ENCODE data around the gene ACP4. TPM values are rescaled to one million over a fixed set of nuclear protein-coding genes. Genes with fewer than 3 reads are reported as not detected.

ACP4 gene
- total RNA-seq, 2 donors from 2014 or later: not detected

- 95 to 100% methylated on average over 2 to 3 of the region's 3 CpGs for WGBS, 2 experiments (ENCODE audit: insufficient coverage in 1 of 2, insufficient read length in 1 of 2)
- H3K36me3 ChIP-seq (ENCODE audit: control insufficient read depth, insufficient read depth, low read length): peaks cover 64% of the 10 kb centered on the region
- no peaks in the 10 kb centered on the region for H3K9me3 ChIP-seq (ENCODE audit: control insufficient read depth, low read length)
- Mint-ChIP-seq H3K4me3 (no peak overlapping the region), H3K4me1 (peaks cover 11% of the 10 kb centered on the region), H3K27me3 (ENCODE audit: insufficient read depth) (no peaks in the 10 kb centered on the region), H3K36me3 (ENCODE audit: low read depth) (peaks cover 45% of the 10 kb centered on the region), H3K27ac (no peak overlapping the region), H3K9me3 (no peaks in the 10 kb centered on the region)
- no peak for TF ChIP-seq CTCF (conservative IDR thresholded peaks at IDR 0.05)
- no peak overlapping the region for H3K9ac ChIP-seq (ENCODE audit: extremely low read depth, low read length, poor library complexity, severe bottlenecking)
- no peaks in the 10 kb centered on the region for H3K4me1 ChIP-seq (ENCODE audit: control insufficient read depth, insufficient read depth, low read length)
- DNase-seq: no peak
- H3K4me3 ChIP-seq (ENCODE audit: low read length): no peak overlapping the region
- H3K27me3 ChIP-seq (ENCODE audit: control insufficient read depth, insufficient read depth, low read length, poor library complexity, severe bottlenecking): no peaks in the 10 kb centered on the region
- no peak overlapping the region for H3K27ac ChIP-seq (ENCODE audit: low read depth, low read length)
Observed at GRCh38 chr19:50799547-50799851, 9.3 kb downstream of the ACP4 start.

DNA sequence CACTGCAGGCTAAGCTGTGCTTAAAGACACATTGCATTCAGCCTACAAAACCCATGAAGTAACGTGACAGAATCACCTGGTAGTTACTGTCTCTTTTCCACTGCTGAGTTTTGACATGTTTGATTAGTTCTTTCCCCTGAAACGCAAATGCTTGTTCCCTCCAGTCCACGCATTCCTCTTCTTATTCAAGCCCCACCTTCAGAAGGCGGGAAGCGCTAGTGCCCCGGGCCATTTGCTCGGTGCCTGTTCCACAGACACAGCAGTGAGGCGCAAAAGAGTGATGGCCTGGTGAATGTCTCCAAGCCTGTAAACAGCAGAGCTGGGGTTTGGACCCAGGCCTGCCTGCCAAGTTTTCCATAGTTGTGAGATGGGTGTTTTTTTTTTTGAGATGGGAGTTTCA, 10.9 kb downstream of the ACP4 start:
- Mint-ChIP-seq H3K27ac (peak overlapping the region; percentile 27), H3K9me3 (no peaks in the 10 kb centered on the region), H3K36me3 (ENCODE audit: low read depth) (peaks cover 45% of the 10 kb centered on the region), H3K4me1 (peaks cover 11% of the 10 kb centered on the region), H3K27me3 (ENCODE audit: insufficient read depth) (peaks cover 2% of the 10 kb centered on the region), H3K4me3 (no peak overlapping the region)
- Histone ChIP-seq H3K27me3 (ENCODE audit: control insufficient read depth, insufficient read depth, low read length, poor library complexity, severe bottlenecking) (no peaks in the 10 kb centered on the region), H3K27ac (ENCODE audit: low read depth, low read length) (no peak overlapping the region), H3K36me3 (ENCODE audit: control insufficient read depth, insufficient read depth, low read length) (peaks cover 59% of the 10 kb centered on the region), H3K9ac (ENCODE audit: extremely low read depth, low read length, poor library complexity, severe bottlenecking) (no peak overlapping the region), H3K4me1 (ENCODE audit: control insufficient read depth, insufficient read depth, low read length) (no peaks in the 10 kb centered on the region), H3K4me3 (ENCODE audit: low read length) (no peak overlapping the region), H3K9me3 (ENCODE audit: control insufficient read depth, low read length) (no peaks in the 10 kb centered on the region)
- no peak for TF ChIP-seq CTCF (conservative IDR thresholded peaks at IDR 0.05)
- WGBS, 2 experiments (ENCODE audit: insufficient coverage in 1 of 2, insufficient read length in 1 of 2): 94 to 96% methylated on average over 8 of the region's 8 CpGs
- no peak for DNase-seq

- H3K4me1 ChIP-seq (ENCODE audit: control insufficient read depth, insufficient read depth, low read length): no peaks in the 10 kb centered on the region
Observed at GRCh38 chr19:50803633-50804419, 13.6 kb downstream of the ACP4 start.

More at GRCh38 chr19:50803633-50804419, 13.6 kb downstream of the ACP4 start:
- Histone ChIP-seq H3K9ac (ENCODE audit: extremely low read depth, low read length, poor library complexity, severe bottlenecking) (peak overlapping the region; percentile 99), H3K27ac (ENCODE audit: low read depth, low read length) (peak overlapping the region; percentile 100), H3K27me3 (ENCODE audit: control insufficient read depth, insufficient read depth, low read length, poor library complexity, severe bottlenecking) (peaks cover 7% of the 10 kb centered on the region), H3K9me3 (ENCODE audit: control insufficient read depth, low read length) (no peaks in the 10 kb centered on the region), H3K36me3 (ENCODE audit: control insufficient read depth, insufficient read depth, low read length) (peaks cover 35% of the 10 kb centered on the region), H3K4me3 (ENCODE audit: low read length) (peak overlapping the region; percentile 100)
- Mint-ChIP-seq H3K27me3 (ENCODE audit: insufficient read depth) (peaks cover 21% of the 10 kb centered on the region), H3K4me1 (peaks cover 11% of the 10 kb centered on the region), H3K9me3 (no peaks in the 10 kb centered on the region), H3K27ac (peak overlapping the region; percentile 100), H3K36me3 (ENCODE audit: low read depth) (peaks cover 29% of the 10 kb centered on the region), H3K4me3 (peak overlapping the region; percentile 90)
- 0% methylated on average over 17 to 40 of the region's 40 CpGs for WGBS, 2 experiments (ENCODE audit: insufficient coverage in 1 of 2, insufficient read length in 1 of 2)
- no peak for TF ChIP-seq CTCF (conservative IDR thresholded peaks at IDR 0.05)
- no peak for DNase-seq
